SK-N-SH (cell line): ENCODE measurements around the gene CX3CL1. TPM values are rescaled to one million over a fixed set of nuclear protein-coding genes. Genes with fewer than 3 reads are reported as not detected.

Experiments used
- CTCF ChIA-PET: fragments of 300-600, 350-600 bp; formaldehyde crosslinking; extraction: SDS; loops from one replicate; lab custom pipeline; 2021; lab: Yijun Ruan, JAX
- POLR2A ChIA-PET: fragments of 350-600 bp; sonication (Branson Sonifier 250); formaldehyde crosslinking; extraction: SDS; loops from one replicate; lab custom pipeline; 2020; ENCODE audit warnings: antibody characterized with exemption, inconsistent platforms; lab: Yijun Ruan, JAX
- DNase-seq: peaks from one replicate; pipeline ENCODE4 v3.0.0; 2012
- H2AFZ ChIP-seq: fragments of 200-600 bp; sonication (generic); 2 replicates; pipeline ENCODE4 v1.8.1; 2016; ENCODE audit warnings: antibody characterized with exemption, mild to moderate bottlenecking, low read depth
- H3F3A ChIP-seq: fragments of 200-600 bp; sonication (generic); replicated peaks from 2 replicates; pipeline ENCODE3; 2016; ENCODE audit warnings: antibody characterized with exemption, mild to moderate bottlenecking; ENCODE audit not compliant: insufficient read depth
- H3K27ac ChIP-seq, 2 experiments: fragments of 200-500 bp in 1 of 2; fragments of 200-600 bp in 1 of 2; sonication (Bioruptor generic) in 1 of 2; sonication (generic), shearing (Covaris generic) in 1 of 2; 2 replicates each; pipeline versions ENCODE4 v1.5.1 to v1.6.1; 2014 to 2016; ENCODE audit warnings: low read depth in 2 of 2, inconsistent platforms in 1 of 2, low read length in 1 of 2, mild to moderate bottlenecking in 1 of 2, mixed read lengths in 1 of 2
- H3K27me3 ChIP-seq: fragments of 200-600 bp; sonication (generic), shearing (Covaris generic); 2 replicates; pipeline ENCODE4 v1.6.1; 2016; ENCODE audit warnings: mixed run types; ENCODE audit not compliant: insufficient read depth
- H3K36me3 ChIP-seq, 2 experiments: fragments of 200-500 bp in 1 of 2; fragments of 200-600 bp in 1 of 2; sonication (Bioruptor generic) in 1 of 2; sonication (generic) in 1 of 2; replicated peaks in 1 of 2; 2 replicates each; pipeline versions ENCODE3 to v1.5.1; 2014 to 2016; ENCODE audit warnings: low read length in 1 of 2, mild to moderate bottlenecking in 1 of 2; ENCODE audit not compliant: insufficient read depth in 2 of 2, control insufficient read depth in 1 of 2
- H3K4me1 ChIP-seq, 2 experiments: fragments of 200-500 bp in 1 of 2; fragments of 200-600 bp in 1 of 2; sonication (Bioruptor generic) in 1 of 2; sonication (generic), shearing (Covaris generic) in 1 of 2; 2 replicates each; pipeline versions ENCODE4 v1.5.1 to v1.6.1; 2014 to 2016; ENCODE audit warnings: low read depth in 1 of 2, low read length in 1 of 2, mixed run types in 1 of 2; ENCODE audit not compliant: insufficient read depth in 2 of 2, control insufficient read depth in 1 of 2
- H3K4me2 ChIP-seq: fragments of 200-600 bp; sonication (generic), shearing (Covaris generic); 2 replicates; pipeline ENCODE4 v1.6.1; 2017; ENCODE audit warnings: mixed run types
- H3K4me3 ChIP-seq, 2 experiments: fragments of 200-500 bp in 1 of 2; fragments of 200-600 bp in 1 of 2; sonication (Bioruptor generic) in 1 of 2; sonication (generic), shearing (Covaris generic) in 1 of 2; 2 replicates each; pipeline versions ENCODE4 v1.5.1 to v1.8.1; 2014 to 2016; ENCODE audit warnings: low read depth in 2 of 2, inconsistent platforms in 1 of 2, low read length in 1 of 2, mild to moderate bottlenecking in 1 of 2, mixed read lengths in 1 of 2, moderate library complexity in 1 of 2
- H3K79me2 ChIP-seq: fragments of 200-600 bp; sonication (generic); 2 replicates; pipeline ENCODE4 v1.8.1; 2017; ENCODE audit warnings: mild to moderate bottlenecking; ENCODE audit not compliant: insufficient read depth
- H3K9ac ChIP-seq: fragments of 200-600 bp; sonication (generic); 2 replicates; pipeline ENCODE4 v1.6.1; 2017; ENCODE audit warnings: mixed run types
- H3K9me2 ChIP-seq: fragments of 200-600 bp; sonication (generic); 2 replicates; pipeline ENCODE4 v1.6.1; 2017; ENCODE audit warnings: mixed run types
- H3K9me3 ChIP-seq: fragments of 200-600 bp; sonication (generic); 2 replicates; pipeline ENCODE4 v1.6.1; 2017; ENCODE audit warnings: mixed run types, mild to moderate bottlenecking, moderate library complexity
- H4K20me1 ChIP-seq: fragments of 200-600 bp; sonication (generic); 2 replicates; pipeline ENCODE4 v1.6.1; 2017; ENCODE audit warnings: mild to moderate bottlenecking, mixed run types; ENCODE audit not compliant: insufficient read depth
- CHD2 ChIP-seq: fragments of 150-350 bp; IDR thresholded peaks from 2 replicates; pipeline ENCODE4 v1.6.1; 2018; ENCODE audit warnings: low read length; ENCODE audit not compliant: partially characterized antibody
- ELF1 ChIP-seq: IDR thresholded peaks from 2 replicates; pipeline ENCODE4 v1.4.0; 2012
- EP300 ChIP-seq, 2 experiments: IDR thresholded peaks; 2 replicates each; pipeline versions ENCODE4 v1.4.0 to v1.6.1; 2012; ENCODE audit warnings: borderline replicate concordance in 1 of 2, low read depth in 1 of 2, low read length in 1 of 2
- FOSL2 ChIP-seq: IDR thresholded peaks from 2 replicates; pipeline ENCODE4 v1.4.0; 2012; ENCODE audit warnings: low read depth, mild to moderate bottlenecking, moderate library complexity, borderline replicate concordance
- FOXM1 ChIP-seq: IDR thresholded peaks from 2 replicates; pipeline ENCODE4 v1.4.0; 2012; ENCODE audit warnings: low read depth, mild to moderate bottlenecking
- GABPA ChIP-seq: IDR thresholded peaks from 2 replicates; pipeline ENCODE4 v1.4.0; 2012; ENCODE audit warnings: low read depth, mild to moderate bottlenecking
- GATA2 ChIP-seq: sonication (generic); formaldehyde crosslinking; IDR thresholded peaks from 2 replicates; pipeline ENCODE4 v1.5.0; 2020; ENCODE audit warnings: mild to moderate bottlenecking, missing genetic modification reagents
- JUND ChIP-seq: IDR thresholded peaks from 2 replicates; pipeline ENCODE4 v1.4.0; 2012
- MEF2A ChIP-seq: IDR thresholded peaks from 2 replicates; pipeline ENCODE4 v1.4.0; 2012; ENCODE audit warnings: low read depth, borderline replicate concordance
- NFIC ChIP-seq: IDR thresholded peaks from 2 replicates; pipeline ENCODE4 v1.4.0; 2012; ENCODE audit warnings: borderline replicate concordance
- NRF1 ChIP-seq: IDR thresholded peaks from 2 replicates; pipeline ENCODE4 v1.6.1; 2012; ENCODE audit warnings: low read depth, mild to moderate bottlenecking, low read length
- RAD21 ChIP-seq: IDR thresholded peaks from 2 replicates; pipeline ENCODE4 v1.6.1; 2012; ENCODE audit warnings: mild to moderate bottlenecking, low read length
- RFX5 ChIP-seq: IDR thresholded peaks from 2 replicates; pipeline ENCODE4 v1.6.1; 2012; ENCODE audit warnings: mild to moderate bottlenecking, improper control_type of control experiment, low read length
- RXRA ChIP-seq: IDR thresholded peaks from 2 replicates; pipeline ENCODE4 v1.4.0; 2012; ENCODE audit warnings: low read depth, mild to moderate bottlenecking, borderline replicate concordance
- SIN3A ChIP-seq: IDR thresholded peaks from 2 replicates; pipeline ENCODE4 v1.6.1; 2012; ENCODE audit warnings: low read depth, mild to moderate bottlenecking, low read length, moderate library complexity, borderline replicate concordance
- SMC3 ChIP-seq: IDR thresholded peaks from 2 replicates; pipeline ENCODE4 v1.6.1; 2012; ENCODE audit warnings: low read depth, low read length, improper control_type of control experiment
- TAF1 ChIP-seq: IDR thresholded peaks from 2 replicates; pipeline ENCODE4 v1.6.1; 2012; ENCODE audit warnings: low read depth, mild to moderate bottlenecking, low read length, moderate library complexity, borderline replicate concordance
- TEAD4 ChIP-seq: IDR thresholded peaks from 2 replicates; pipeline ENCODE4 v1.4.0; 2012; ENCODE audit warnings: mild to moderate bottlenecking, borderline replicate concordance; ENCODE audit not compliant: insufficient read depth
- USF1 ChIP-seq: IDR thresholded peaks from 2 replicates; pipeline ENCODE4 v1.4.0; 2012; ENCODE audit warnings: low read depth, borderline replicate concordance
- USF2 ChIP-seq: fragments of 150-350 bp; IDR thresholded peaks from 2 replicates; pipeline ENCODE4 v1.6.1; 2017; ENCODE audit warnings: antibody characterized with exemption, low read length, low read depth, borderline replicate concordance
- YY1 ChIP-seq: IDR thresholded peaks from 2 replicates; pipeline ENCODE4 v1.4.0; 2012; ENCODE audit warnings: low read depth, mild to moderate bottlenecking
- ZBTB33 ChIP-seq: IDR thresholded peaks from 2 replicates; pipeline ENCODE4 v1.4.0; 2012; ENCODE audit warnings: low read depth, borderline replicate concordance
- WGBS: methylation state at CpG from one replicate; pipeline ENCODE4 v1.1.6; 2017; ENCODE audit warnings: low lambda C conversion rate; 5-methylcytosine and 5-hydroxymethylcytosine counted together
- polyA plus RNA-seq, 3 experiments: library from polyadenylated mRNA; depleted of rRNA; stranded (reverse); fragments of >200 nt; gene quantifications; 2 replicates each; pipeline ENCODE4 v1.2.3, GENCODE V29; 2012

The CX3CL1 gene
- polyA plus RNA-seq, 1 of the 3 experiments (the other 2 are of a cell fraction) = 6.8 TPM

- TF ChIP-seq EP300 (IDR thresholded peaks at IDR 0.05; ENCODE audit: borderline replicate concordance in 1 of 2, low read depth in 1 of 2, low read length in 1 of 2) (no peak), TAF1 (no peak), ELF1 (no peak), GABPA (no peak), MEF2A (no peak), TEAD4 (no peak), FOXM1 (no peak)
- TF ChIP-seq, all 33 proteins: peak for 0
Measured at GRCh38 chr16:57426356-57426755, 54.1 kb downstream of the CX3CL1 start (continued).

GRCh38 chr16:57427307-57427706 is 55.0 kb downstream of the CX3CL1 start:
- WGBS = 86% methylated on average over 8 of the region's 8 CpGs
- Histone ChIP-seq H3K79me2 (no peaks in the 10 kb centered on the region), H3K27ac (no peak overlapping the region), H3K4me2 (no peak overlapping the region), H3K36me3 (peaks cover 29 to 38% of the 10 kb centered on the region in 2 experiments), H3K4me1 (no peaks in the 10 kb centered on the region), H3K9me2 (no peaks in the 10 kb centered on the region), H3K9ac (no peak overlapping the region), H2AFZ (no peak overlapping the region), H3K27me3 (no peaks in the 10 kb centered on the region), H3K4me3 (no peak overlapping the region), H3K9me3 (no peaks in the 10 kb centered on the region), H4K20me1 (no peaks in the 10 kb centered on the region), H3F3A (peaks cover 3% of the 10 kb centered on the region)
- ChIA-PET POLR2A (interaction anchor here (0.9 kb wide), 1 partner anchor 107 kb away, joined by 3 read pairs; no protein-coding TSS in a partner anchor), CTCF (interaction anchor here (1.3 to 11.7 kb wide), 2 partner anchors 9 to 91 kb away, joined by 4 to 426 read pairs; no protein-coding TSS in a partner anchor)
- DNase-seq = no peak
- no peak for TF ChIP-seq FOXM1
- no peak for TF ChIP-seq ELF1
- TF ChIP-seq RXRA = no peak
- no peak for TF ChIP-seq SMC3
- TF ChIP-seq JUND = no peak
- no peak for TF ChIP-seq GABPA
- no peak for TF ChIP-seq NFIC
- TF ChIP-seq MEF2A = no peak
- no peak for TF ChIP-seq YY1

GRCh38 chr16:57427824-57428223 is 55.5 kb downstream of the CX3CL1 start:
- no peak overlapping the region for H3K4me2 ChIP-seq
- H3F3A ChIP-seq = no peaks in the 10 kb centered on the region
- no peak overlapping the region for H3K27ac ChIP-seq
- no peaks in the 10 kb centered on the region for H3K9me2 ChIP-seq
- H3K79me2 ChIP-seq = no peaks in the 10 kb centered on the region
- TF ChIP-seq SIN3A (no peak), USF2 (no peak), YY1 (no peak), TAF1 (no peak), NRF1 (no peak), RAD21 (no peak), FOSL2 (no peak), RFX5 (no peak), ZBTB33 (no peak), EP300 (IDR thresholded peaks at IDR 0.05; ENCODE audit: borderline replicate concordance in 1 of 2, low read depth in 1 of 2, low read length in 1 of 2) (no peak), SMC3 (no peak), RXRA (no peak), GATA2 (CRISPR knock-in tag) (no peak), CHD2 (no peak), ELF1 (no peak), USF1 (no peak), JUND (no peak)
- POLR2A ChIA-PET = no interaction called here
- DNase-seq = no peak
- no peaks in the 10 kb centered on the region for H3K9me3 ChIP-seq
- no peak overlapping the region for H3K4me3 ChIP-seq
- no peak overlapping the region for H3K9ac ChIP-seq
- H2AFZ ChIP-seq = no peak overlapping the region
- H3K27me3 ChIP-seq = no peaks in the 10 kb centered on the region
- no peaks in the 10 kb centered on the region for H3K4me1 ChIP-seq
- CTCF ChIA-PET = no interaction called here
- H3K36me3 ChIP-seq = peaks cover 34 to 43% of the 10 kb centered on the region in 2 experiments
- no peaks in the 10 kb centered on the region for H4K20me1 ChIP-seq
